ENCODE data around the gene INPPL1. TPM values are rescaled to one million over a fixed set of nuclear protein-coding genes. Genes with fewer than 3 reads are reported as not detected.
"Not testable (repeated sequence)": the region's sequence is repeated elsewhere in the genome, so short reads cannot be mapped to it uniquely, and the experiment has no call there.

INPPL1 gene
- total RNA-seq, 4 donors from 2014 or later, result 25.0 to 68.8 (median 41.2) TPM

DNA sequence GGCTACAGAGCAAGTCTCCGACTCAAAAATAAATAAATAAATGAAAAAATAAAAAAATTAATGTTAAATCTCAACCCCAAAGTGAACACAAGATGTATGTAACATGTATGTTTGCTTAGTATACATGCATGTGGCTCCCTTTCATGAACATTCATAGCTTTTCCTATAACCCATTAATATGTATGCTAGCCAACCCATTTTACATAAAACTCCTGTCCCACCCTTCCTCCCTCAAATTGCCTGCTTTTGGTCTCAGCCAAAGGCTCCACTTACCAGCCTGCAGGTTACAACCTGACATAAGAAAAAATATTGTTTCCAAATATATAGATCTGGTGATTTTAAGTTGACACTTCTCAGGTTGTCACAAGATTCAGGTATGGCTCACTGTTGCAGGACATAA, 36.3 kb upstream of the INPPL1 start:
- 81 to 85% methylated on average over 1 of the region's 1 CpG for WGBS, 2 donors
- H3K4me3 ChIP-seq (ENCODE audit: low read depth, poor library complexity, severe bottlenecking), result no peak overlapping the region
- TF ChIP-seq, protein P1, sequence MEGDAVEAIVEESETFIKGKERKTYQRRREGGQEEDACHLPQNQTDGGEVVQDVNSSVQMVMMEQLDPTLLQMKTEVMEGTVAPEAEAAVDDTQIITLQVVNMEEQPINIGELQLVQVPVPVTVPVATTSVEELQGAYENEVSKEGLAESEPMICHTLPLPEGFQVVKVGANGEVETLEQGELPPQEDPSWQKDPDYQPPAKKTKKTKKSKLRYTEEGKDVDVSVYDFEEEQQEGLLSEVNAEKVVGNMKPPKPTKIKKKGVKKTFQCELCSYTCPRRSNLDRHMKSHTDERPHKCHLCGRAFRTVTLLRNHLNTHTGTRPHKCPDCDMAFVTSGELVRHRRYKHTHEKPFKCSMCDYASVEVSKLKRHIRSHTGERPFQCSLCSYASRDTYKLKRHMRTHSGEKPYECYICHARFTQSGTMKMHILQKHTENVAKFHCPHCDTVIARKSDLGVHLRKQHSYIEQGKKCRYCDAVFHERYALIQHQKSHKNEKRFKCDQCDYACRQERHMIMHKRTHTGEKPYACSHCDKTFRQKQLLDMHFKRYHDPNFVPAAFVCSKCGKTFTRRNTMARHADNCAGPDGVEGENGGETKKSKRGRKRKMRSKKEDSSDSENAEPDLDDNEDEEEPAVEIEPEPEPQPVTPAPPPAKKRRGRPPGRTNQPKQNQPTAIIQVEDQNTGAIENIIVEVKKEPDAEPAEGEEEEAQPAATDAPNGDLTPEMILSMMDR (IDR thresholded peaks at IDR 0.05), result no peak
- TF ChIP-seq POLR2A (IDR thresholded peaks at IDR 0.05), result no peak
- intact Hi-C loops (cut with DNase I; ENCODE audit: low total_unique reads), result no loop called here
- DNase-seq (ENCODE audit: low spot score in 2 of 2), result peak in 1 of 2 donors; percentile 7

GRCh38 chr11:72189455-72190250, 34.9 kb upstream of the INPPL1 start:
- no peak overlapping the region for H3K4me3 ChIP-seq (ENCODE audit: low read depth, poor library complexity, severe bottlenecking)
- WGBS, 2 donors, result 52 to 53% methylated on average over 3 of the region's 3 CpGs
- peak in 1 of 2 donors; percentile 66 for DNase-seq (ENCODE audit: low spot score in 2 of 2)
- TF ChIP-seq, protein P1 (IDR thresholded peaks at IDR 0.05), result no peak
- TF ChIP-seq POLR2A (IDR thresholded peaks at IDR 0.05), result no peak
- intact Hi-C loops (cut with DNase I; ENCODE audit: low total_unique reads), result no loop called here

DNA sequence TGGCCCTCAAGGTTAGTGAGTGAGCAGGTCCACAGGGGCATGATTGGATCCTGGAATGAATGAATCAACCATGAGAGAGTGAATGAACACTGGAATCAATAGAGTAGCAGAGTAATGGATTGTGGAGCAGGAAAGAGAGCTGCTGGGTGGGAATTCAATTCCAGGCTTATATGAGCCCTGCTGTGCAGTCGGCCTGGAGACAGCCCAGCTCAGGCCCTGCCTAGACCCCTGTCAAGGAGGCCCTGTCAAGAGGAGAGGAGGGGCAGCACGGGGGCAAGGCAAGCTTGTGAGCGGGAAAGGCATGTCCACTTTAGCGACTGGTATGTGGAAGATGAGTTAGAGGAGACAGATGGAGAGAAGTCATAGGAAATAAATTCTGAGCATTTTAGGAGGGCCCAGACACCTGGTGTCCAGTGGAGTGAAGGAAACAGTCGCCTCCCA, 33.9 kb upstream of the INPPL1 start:
- no peak overlapping the region for H3K4me3 ChIP-seq (ENCODE audit: low read depth, poor library complexity, severe bottlenecking)
- WGBS, 2 donors, result 87 to 88% methylated on average over 5 of the region's 5 CpGs
- intact Hi-C loops (cut with DNase I; ENCODE audit: low total_unique reads), result no loop called here
- peak in 1 of 2 donors; percentile 56 for DNase-seq (ENCODE audit: low spot score in 2 of 2)
- TF ChIP-seq, protein P1 (IDR thresholded peaks at IDR 0.05), result no peak
- TF ChIP-seq POLR2A (IDR thresholded peaks at IDR 0.05), result no peak

DNA sequence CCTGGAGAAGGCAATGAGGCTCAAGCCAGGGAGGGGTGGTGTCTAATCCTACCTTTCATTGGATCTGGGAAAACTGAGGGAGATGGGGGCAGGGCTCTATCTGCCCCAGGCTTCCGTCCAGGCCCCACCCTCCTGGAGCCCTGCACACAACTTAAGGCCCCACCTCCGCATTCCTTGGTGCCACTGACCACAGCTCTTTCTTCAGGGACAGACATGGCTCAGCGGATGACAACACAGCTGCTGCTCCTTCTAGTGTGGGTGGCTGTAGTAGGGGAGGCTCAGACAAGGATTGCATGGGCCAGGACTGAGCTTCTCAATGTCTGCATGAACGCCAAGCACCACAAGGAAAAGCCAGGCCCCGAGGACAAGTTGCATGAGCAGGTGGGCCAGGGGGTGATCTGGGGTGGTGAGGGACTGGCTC, 32.6 kb upstream of the INPPL1 start, which contains the start of gene FOLR1:
TSS of gene FOLR1 (plus strand) at position 180 of the 421 bp plus-strand sequence. CDS start at position 214, 34 bp downstream.
- H3K4me3 ChIP-seq (ENCODE audit: low read depth, poor library complexity, severe bottlenecking), result no peak within 1 kb of the TSS
- intact Hi-C loops (cut with DNase I; ENCODE audit: low total_unique reads), result no loop called here
- DNase-seq (ENCODE audit: low spot score in 2 of 2), result peak in 1 of 2 donors; percentile 72
- TF ChIP-seq POLR2A (IDR thresholded peaks at IDR 0.05), result no peak
- TF ChIP-seq, protein P1 (IDR thresholded peaks at IDR 0.05), result no peak
- 70 to 76% methylated on average over 5 of the region's 5 CpGs for WGBS, 2 donors

DNA sequence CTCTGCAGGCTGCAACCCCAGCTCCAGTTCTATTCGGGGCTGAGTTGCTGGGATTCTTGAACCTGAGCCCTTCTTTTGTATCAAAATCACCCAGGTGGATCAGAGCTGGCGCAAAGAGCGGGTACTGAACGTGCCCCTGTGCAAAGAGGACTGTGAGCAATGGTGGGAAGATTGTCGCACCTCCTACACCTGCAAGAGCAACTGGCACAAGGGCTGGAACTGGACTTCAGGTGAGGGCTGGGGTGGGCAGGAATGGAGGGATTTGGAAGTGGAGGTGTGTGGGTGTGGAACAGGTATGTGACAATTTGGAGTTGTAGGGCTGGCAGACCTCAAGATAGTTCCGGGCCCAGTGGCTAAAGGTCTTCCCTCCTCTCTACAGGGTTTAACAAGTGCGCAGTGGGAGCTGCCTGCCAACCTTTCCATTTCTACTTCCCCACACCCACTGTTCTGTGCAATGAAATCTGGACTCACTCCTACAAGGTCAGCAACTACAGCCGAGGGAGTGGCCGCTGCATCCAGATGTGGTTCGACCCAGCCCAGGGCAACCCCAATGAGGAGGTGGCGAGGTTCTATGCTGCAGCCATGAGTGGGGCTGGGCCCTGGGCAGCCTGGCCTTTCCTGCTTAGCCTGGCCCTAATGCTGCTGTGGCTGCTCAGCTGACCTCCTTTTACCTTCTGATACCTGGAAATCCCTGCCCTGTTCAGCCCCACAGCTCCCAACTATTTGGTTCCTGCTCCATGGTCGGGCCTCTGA, 28.9 kb upstream of the INPPL1 start:
- intact Hi-C loops (cut with DNase I; ENCODE audit: low total_unique reads), result no loop called here
- no peak for TF ChIP-seq POLR2A (IDR thresholded peaks at IDR 0.05)
- TF ChIP-seq, protein P1 (IDR thresholded peaks at IDR 0.05), result no peak
- no peak for DNase-seq (ENCODE audit: low spot score in 2 of 2)
- 81 to 82% methylated on average over 12 of the region's 12 CpGs for WGBS, 2 donors
- H3K4me3 ChIP-seq (ENCODE audit: low read depth, poor library complexity, severe bottlenecking), result no peak overlapping the region

DNA sequence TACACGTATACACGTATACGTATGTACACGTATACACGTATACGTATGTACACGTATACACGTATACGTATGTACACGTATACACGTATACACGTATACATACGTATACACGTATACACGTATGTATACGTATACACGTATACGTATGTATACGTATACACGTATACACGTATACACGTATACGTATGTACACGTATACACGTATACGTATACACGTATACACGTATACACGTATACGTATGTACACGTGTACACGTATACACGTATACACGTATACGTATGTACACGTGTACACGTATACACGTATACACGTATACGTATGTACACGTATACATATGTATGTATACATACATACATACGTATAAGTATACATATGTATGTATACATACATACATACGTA, 23.1 kb upstream of the INPPL1 start:
- H3K4me3 ChIP-seq (ENCODE audit: low read depth, poor library complexity, severe bottlenecking); intact Hi-C loops (cut with DNase I; ENCODE audit: low total_unique reads); DNase-seq (ENCODE audit: low spot score in 2 of 2): not testable (repeated sequence)
- 83 to 94% methylated on average over 16 to 43 of the region's 43 CpGs for WGBS, 2 donors

Data from lower leg skin (tissue), 4 donors.